ENCODE data around the gene NEURL1B. TPM values are rescaled to one million over a fixed set of nuclear protein-coding genes. Genes with fewer than 3 reads are reported as not detected.
"Not testable (repeated sequence)": the region's sequence is repeated elsewhere in the genome, so short reads cannot be mapped to it uniquely, and the experiment has no call there.

The NEURL1B gene
- total RNA-seq, 1 donor from 2014 or later = 14.0 TPM

DNA sequence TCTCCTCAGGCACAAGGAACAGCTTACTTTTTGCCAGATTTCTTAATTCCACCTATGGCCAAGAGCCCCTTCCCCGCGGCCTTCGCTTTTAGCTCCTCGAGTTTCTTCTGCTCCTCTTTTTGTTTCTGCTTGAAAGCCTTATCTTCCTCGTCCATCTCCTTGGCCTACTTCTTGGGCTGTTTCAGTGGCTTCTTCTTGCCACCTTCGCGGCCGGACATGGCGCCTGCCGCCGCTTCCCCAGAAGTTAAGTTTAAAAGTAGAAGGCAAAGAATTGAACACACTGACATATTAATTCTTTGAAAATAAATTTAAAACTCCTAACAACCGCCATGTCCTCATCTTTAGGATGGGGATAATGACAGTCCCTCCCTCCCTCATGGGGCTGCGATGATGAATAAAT, 15.4 kb downstream of the NEURL1B start:
- not testable (repeated sequence) for DNase-seq (ENCODE audit: low spot score)

DNA sequence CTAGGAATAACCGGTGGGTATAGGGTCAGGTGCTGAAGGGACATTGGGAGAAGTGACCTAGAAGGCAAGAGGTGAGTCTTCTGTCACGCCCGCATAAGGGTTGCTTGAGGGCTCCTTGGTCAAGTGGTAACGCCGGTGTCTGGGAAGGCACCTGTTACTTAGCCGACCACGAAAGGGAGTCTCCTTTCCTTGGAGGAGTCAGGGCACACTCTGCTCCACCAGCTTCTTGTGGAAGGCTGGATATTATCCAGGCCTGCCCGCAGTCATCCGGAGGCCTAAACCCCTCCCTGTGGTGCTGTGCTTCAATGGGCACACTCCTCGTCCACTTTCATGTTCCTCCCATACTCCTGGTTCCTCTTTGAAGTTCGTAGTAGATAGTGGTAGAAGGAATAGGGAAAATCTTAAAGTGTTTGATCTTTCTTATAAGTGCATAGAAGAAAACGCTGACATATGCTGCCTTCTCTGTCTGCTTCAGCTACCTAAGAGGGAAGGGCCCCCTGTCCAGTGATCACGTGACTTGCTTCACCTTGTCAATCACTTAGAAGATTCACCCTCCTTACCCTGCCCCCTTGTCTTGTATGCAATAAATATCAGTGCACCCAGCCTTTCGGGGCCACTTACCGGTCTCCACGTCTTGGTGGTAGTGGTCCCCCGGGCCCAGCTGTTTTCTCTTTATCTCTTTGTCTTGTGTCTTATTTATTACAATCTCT, 16.6 kb downstream of the NEURL1B start:
- not testable (repeated sequence) for DNase-seq (ENCODE audit: low spot score)

DNA sequence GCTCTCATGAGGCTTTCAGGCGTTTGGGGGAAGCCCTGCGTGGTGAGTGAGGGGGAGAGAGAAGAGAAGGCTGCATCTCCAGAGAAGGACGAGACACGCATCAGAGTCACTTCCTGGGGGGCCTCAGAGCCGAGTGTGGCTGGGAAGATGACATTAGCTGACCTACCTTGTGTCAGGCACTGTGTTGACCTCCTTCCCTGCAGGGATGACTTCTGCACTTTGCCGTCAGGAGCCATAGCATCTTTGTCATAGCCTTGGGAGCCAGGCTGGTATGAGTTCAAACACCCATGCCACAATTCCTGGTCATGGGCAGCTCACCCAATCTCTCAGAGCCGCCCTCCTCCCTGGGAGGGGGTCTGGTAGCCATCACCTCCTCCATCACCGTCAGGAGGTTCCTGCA, 17.3 kb downstream of the NEURL1B start:
- DNase-seq (ENCODE audit: low spot score) = no peak

DNA sequence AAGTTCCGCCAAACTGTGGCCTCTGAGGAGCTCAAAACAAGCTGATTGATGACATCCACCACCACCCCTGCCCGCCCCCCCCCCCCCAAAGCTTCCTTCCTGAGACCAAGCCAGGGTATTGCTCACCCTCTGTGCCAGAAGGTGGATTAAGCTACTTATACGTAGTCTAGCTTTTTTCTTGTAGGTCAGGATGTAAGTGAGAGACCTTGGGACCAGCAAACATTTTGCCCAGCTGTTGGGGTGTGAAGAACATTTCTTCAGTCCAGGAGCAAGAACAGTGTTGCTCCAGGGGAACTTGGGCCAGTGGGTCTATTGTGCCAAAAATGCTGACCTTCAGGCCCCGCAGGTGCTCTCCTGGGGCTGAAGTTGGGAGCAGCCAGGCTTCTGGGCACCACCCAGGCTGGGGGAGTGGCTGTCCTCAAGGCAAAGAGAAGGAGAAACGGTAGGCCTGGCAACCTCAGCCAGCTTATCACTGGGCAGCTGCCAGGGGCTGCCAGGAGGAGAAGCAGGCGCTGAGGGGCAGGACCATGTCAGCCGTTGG, 18.0 kb downstream of the NEURL1B start:
- DNase-seq (ENCODE audit: low spot score) = peak; percentile 49

DNA sequence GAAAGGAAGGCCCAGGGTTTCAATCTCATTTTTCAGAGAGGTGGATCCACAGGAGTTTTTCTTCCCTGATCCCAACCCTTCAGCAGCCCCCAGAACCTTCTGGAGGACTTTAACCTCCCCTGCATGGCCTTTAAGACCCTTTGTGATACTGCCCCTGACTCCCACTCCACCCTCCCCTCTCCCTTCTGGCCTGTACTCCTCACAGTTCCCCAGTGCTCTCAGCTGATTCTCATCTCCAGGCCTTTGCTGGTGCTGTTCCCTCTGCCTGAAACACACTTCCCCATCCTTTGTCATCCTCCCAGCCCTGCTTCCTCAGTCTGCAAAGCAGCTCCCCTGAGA, 18.5 kb downstream of the NEURL1B start:
- DNase-seq (ENCODE audit: low spot score) = no peak

DNA sequence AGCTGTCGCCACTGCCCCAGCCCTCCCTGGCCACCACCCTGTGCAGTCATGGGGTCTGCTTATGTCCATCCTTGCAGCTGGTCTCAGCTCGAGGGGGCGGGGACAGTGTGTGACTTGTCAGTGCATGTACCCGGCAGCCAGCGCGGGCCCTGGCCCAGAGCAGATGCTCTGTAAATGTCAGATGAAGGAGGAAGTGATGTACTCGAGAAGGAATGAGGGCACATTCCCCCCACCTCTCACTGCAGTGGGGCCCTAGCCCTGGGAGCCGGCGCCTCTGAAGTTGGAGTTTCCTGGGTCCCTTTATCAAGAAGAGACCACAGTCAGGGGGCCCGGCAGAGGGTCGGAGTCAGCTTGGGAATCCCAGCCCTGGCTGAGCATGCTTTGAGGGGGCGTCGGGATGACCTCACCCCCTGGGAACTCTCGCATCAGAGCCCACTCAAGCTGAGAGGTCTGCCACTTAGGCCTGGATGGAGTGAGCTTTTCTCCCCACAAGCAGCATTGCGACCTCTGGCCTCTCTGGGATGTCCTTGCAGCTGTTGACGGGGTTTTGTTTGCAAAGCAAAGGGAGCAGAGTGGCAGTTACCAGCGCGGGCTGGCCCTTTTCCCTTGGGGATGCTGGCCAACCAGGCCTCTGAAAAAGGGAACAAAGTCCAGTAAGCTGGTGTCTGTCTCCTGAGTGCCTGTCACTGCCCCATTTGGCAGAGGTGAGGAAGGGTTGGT, 19.0 kb downstream of the NEURL1B start:
- peak; percentile 95 for DNase-seq (ENCODE audit: low spot score)

DNA sequence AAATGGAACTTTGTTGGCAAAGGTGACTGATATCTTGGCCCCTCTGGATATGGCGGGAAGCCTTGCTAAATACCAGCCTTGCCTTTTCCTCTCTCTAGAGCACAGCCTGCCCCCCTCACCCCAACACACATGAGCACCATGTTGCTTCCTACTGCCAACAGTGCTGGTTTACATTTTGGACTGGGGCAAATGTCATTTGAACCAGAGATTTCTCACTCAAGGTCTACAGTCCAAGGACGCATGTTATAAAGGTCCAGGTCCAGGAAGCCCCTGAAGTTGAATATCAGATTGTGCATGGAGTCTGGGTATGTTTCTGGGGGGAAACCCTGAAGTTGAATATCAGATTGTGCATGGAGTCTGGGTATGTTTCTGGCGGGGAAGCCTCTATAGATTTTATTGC, 19.9 kb downstream of the NEURL1B start:
- DNase-seq (ENCODE audit: low spot score) = no peak

DNA sequence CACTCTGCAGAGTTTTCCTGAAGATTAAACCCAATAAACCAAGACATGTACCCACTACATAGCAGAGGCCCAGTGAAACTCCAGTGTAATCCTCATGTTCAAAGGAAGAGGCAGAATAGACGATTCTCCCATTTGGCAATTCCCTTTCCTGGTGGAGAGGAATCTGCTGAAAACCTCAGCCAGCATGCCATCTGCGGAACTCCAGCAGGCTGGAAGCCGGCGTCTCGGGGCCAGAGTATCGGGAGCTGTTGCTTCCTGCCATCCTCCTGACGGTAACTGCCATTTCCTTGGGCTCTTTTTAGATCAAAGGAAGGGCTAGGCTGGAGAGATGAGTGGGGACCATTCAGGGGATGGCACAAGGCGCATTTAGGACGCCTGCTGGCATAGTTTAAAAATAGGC, 20.5 kb downstream of the NEURL1B start:
- DNase-seq (ENCODE audit: low spot score) = no peak

DNA sequence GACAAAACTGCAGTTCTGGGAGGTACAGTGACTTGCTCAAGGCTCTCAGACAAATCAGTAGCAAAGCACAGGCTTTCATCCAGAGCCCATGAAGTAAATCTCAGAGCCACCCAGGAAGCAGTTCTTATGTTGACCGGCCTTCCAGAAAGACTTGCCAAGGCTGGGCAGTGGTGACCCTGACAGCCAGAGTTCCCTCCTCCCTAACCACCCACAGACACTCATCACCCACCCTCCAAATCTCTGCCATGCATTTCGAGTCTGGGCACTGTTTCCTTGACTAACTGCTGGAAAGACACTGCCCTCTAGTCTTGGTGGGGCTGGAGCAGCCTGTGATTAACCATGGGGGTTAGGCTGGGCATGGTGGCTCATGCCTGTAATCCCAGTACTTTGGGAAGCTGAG, 21.5 kb downstream of the NEURL1B start:
- DNase-seq (ENCODE audit: low spot score) = no peak

DNA sequence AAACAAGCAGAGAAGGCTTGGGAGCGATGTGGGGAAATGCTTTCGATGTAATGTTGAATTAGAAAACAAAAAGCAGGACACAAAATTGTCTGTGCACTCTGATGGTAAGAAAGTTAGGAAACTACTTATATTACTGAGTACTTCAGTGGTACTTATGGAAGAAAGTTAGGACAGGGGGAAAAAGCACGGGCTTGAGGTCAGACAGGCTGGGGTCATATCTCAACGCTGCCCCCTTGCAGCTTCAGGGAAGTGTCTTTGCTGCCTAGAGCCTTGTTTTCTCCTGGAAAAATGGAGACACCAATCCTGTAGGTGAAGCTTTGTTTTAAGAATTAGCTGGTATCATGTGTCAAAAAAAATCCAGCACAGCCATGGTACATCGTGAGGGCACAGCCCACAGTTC, 23.0 kb downstream of the NEURL1B start:
- DNase-seq (ENCODE audit: low spot score) = no peak

DNA sequence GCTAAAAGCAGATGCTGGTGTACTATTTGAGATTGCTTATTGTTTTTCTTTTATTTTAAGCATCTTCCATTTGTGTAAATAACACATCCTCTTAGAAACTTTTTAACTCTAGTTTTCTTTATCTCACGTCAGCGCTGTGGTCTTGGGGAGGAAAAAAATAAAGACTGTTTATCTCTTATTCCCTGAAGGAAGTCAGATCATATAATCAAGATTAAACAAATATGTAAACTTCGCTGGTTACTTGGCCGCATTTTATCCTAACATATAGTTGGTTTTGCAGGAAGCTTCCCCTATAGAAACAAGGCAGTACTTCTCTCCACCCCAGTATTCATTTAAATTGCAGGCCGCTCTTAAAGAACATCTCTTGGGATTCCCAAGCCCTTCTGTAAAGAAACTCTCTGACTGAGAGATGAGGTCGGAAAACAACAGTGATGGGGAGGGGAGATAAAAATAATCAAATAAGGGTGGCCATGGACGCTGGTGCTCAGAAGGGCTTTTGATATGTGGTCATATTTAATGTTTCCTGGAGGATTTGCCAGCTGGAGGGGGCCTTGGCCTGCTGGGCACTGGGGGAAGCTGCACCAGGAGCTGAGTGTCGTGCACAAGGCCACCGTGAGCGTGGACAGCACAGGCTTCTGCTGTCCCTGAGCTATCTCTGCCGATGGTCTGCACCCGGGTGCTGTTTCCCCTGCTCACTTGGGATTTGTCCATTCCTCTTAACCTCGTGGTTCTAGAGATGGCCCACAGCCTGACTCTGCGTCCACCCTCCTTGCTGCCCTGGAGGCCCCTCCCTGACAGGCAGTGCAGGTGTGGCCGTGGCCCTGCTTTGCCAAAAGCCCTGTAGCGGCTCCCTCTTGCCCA, 23.8 kb downstream of the NEURL1B start:
- no peak for DNase-seq (ENCODE audit: low spot score)

DNA sequence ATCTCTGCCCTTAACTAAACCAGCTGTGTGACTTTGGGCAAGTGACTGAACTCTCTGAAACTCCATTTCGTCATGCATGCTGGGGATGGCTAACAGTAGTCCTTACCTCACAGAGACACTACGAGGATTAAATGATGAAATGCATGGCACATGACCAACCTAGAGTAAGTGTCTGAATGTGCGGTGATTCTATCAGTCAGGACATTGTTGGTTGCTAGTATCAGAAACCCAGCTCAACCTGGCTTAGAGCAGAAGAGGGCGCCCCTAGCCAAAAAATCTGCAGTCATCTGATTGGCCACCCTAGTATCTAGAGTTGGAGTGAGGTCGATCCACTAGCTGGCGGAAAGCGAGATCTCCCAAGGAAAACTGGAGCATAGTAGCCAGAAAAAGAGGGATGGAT, 25.2 kb downstream of the NEURL1B start:
- no peak for DNase-seq (ENCODE audit: low spot score)

DNA sequence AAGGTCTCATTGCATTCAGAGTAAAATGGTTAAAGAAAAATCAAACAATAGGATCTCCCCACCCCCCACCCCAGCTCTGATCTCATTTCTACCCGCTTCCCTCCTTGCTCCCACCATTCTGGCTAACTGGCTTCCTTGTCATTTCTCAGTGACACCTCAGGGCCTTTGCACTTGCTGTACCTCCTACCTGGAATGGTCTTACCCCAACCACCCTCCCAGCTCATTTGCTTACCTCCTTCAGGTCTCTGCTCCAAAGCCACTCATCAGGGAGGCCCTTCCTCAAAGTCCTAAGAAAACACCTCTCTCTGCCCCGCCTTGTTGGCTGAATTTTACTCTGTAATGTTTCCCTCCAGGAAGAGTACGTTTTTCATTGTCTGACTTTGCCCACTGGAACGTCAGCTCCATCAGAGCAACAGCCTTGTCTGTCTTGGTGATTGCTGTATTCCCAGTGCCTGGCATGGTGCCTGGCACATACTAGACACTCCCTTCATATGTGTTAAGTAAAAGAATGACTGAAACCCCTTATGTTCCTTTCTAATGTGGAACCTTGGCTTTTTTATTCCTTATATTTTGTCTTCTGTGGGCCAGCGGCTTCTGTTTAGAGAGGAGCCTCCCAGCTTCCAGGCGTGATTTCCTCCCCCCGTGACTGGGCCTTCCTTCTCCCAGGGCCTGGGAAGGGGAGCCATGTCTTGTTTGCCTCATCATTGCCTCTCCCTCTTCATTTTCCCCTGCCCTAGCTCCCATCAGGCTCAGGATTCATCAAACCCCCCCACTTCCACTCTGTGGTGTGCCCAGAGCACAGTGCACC, 26.9 kb downstream of the NEURL1B start:
- no peak for DNase-seq (ENCODE audit: low spot score)

DNA sequence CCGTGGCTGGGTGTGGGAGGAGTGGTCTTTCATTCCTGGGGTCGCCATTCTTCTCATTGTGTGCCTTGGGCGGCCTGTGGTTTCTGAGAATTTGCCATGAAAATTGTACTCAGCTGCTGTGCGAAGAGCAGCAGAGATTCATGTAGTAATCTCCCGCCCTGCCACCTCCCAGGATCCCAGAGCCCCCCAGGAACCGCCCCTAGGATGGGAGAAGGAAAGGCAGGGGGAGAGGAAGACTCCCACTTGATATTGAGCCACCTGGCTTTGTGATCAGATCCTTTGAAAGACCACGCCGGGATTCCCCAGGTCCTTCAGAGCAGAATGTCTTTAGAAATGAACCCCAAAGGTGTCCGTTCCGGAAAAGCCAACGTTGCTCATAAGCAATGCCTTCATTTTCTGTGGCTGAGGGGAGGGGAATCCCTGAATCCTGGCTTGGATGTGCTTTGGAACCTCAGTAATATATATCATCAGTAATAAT, 27.6 kb downstream of the NEURL1B start:
- DNase-seq (ENCODE audit: low spot score) = no peak

DNA sequence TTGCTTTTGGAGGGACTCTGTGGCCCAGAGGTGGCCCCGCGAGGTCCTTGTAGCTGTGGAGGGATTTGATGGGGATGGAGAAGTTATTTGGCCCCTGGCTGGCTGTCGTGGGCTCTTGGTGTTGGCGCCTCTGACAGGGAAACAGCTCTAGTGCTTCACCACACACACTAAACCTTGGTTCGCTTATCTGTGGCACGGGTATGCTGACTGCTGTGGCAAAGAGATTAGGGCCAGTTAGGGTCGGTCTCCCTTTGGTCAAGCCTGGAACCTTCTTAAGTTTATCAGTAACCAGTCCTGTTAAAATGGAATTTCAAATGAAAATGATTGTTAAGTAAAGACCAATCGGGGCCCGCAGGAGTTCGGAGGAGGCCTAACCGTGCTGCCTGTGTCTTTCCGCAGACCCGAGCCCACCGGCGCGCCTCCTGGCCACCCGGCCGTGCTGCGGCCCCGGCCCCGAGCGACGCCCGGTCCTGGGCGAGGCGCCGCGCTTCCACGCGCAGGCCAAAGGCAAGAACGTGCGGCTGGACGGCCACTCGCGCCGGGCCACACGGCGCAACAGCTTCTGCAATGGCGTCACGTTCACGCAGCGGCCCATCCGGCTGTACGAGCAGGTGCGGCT, 28.4 kb downstream of the NEURL1B start:
- DNase-seq (ENCODE audit: low spot score) = no peak

DNA sequence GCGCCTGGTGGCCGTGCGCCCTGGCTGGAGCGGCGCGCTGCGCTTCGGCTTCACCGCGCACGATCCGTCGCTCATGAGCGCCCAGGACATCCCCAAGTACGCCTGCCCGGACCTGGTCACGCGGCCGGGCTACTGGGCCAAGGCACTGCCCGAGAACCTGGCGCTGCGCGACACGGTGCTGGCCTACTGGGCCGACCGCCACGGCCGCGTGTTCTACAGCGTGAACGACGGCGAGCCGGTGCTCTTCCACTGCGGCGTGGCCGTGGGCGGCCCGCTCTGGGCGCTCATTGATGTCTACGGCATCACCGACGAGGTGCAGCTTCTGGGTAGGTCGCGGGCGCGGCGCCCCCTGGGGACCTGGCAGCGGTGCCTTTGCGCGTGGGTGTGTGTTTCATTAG, 28.9 kb downstream of the NEURL1B start:
- DNase-seq (ENCODE audit: low spot score) = no peak

DNA sequence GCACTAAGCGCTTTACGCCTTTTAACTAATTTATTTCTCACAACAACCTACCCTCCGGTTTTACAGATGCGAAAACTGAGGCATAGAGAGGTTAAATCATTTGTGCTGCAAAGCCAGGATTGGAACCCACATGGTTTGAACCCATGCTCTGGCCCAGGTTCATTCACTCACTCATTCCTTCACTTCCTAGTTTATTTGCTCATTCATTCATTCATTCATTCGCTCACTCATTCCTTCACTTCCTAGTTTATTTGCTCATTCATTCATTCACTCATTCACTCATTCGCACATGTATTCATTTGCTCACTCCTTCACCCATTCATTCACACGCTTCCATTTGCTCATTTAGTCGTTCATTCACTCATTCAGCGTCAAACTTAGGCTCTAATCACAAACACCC, 29.4 kb downstream of the NEURL1B start:
- DNase-seq (ENCODE audit: low spot score) = no peak

DNA sequence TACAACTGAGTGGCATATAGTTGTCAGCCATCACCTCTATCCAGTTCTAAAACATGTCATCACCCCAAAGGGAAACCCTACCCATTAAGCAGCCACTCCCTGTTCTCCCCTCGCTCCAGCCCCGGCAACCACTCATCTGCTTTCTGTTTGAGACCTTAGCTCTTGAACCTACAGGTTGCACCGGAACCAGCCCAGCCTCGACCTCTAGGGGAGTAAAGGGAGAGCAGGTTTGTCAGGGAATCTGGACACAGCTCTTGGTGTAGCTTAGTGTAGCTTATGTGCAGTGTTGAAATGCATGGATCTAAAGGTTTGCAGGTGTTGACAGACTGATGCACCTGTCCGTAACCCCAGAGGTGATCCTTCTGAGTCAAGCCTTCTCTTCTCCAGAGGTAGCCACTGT, 30.0 kb downstream of the NEURL1B start:
- DNase-seq (ENCODE audit: low spot score) = no peak

DNA sequence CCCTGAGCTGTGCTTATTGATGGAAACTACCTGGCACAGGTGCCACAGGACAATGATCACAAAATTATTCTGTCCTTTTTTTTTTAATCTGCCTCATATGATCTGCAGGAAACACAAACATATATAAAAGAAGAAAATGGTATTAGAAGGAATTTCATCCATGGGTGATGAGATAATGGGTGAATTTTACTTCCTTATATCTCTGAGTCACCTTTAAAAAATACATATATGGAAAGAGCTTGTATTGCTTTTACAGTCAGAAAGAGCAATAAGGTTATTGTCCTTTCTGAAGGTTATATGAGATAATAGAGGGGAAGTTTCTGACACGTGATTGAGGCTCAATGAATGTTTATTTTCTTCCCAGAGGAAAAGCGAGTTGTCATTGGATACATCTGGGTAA, 31.6 kb downstream of the NEURL1B start:
- DNase-seq (ENCODE audit: low spot score) = no peak

DNA sequence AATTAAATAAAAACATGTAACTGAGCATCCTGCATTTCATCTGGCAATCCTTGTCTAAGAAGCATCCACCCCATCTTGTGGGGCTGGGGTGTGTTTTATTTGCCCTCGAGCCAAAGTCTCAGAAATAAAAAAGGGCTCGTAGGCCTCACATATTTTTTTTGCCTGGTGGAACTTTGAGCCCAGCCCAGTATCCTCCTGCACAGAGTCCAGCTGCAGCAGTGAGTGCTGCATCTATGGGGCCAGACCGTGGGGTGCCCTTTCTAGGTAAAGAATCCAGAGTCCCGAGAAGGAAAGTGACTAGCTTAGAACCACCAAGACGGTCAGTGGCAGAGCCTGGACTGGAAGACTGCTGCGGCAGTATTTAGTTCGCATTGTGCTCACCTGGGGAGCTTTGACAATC, 33.1 kb downstream of the NEURL1B start:
- no peak for DNase-seq (ENCODE audit: low spot score)

DNA sequence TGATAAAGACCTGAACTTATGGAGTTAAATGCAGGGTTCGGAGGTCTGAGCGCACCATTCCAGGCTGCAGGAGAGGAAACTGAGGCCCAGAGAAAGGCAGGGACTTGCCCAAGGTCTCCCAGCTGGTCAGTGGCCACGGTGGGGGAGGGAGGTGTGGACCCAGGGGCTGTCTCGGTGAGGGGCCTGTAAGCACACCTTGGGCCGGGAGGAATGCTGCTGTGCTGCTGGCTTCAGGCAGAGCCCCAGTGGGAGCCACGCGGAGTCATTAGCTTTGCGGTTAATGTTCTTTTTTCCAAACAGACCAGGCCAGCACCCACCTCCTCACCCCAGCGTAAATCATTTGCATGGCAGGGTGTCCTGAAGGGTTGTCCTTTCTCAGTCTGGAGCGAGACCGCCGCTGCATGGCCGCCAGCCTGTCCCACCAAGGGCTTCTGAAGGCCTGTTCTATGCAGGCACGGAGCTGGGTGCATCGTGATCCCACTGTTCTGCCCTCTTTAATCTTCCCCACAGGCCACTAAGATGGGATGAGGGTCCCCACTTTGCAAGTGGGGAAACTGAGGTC, 35.9 kb downstream of the NEURL1B start:
- DNase-seq (ENCODE audit: low spot score) = no peak

All from umbilical cord (tissue), 2 donors.